HG02884 (cell line): ENCODE results near the gene TUBGCP6.

ENCODE experiments used
- ATAC-seq: cut with Tn5 transposase; IDR thresholded peaks from one replicate; pipeline ENCODE4 v1.9.1; 2021; ENCODE audit warnings: mild to moderate bottlenecking, moderate library complexity; ENCODE audit not compliant: unreplicated experiment

TUBGCP6 gene

GRCh38 chr22:50183141-50183971 lies 61.5 kb downstream of the TUBGCP6 start:
- ATAC-seq = no peak

GRCh38 chr22:50182176-50183081 lies 62.4 kb downstream of the TUBGCP6 start:
- no peak for ATAC-seq

DNA sequence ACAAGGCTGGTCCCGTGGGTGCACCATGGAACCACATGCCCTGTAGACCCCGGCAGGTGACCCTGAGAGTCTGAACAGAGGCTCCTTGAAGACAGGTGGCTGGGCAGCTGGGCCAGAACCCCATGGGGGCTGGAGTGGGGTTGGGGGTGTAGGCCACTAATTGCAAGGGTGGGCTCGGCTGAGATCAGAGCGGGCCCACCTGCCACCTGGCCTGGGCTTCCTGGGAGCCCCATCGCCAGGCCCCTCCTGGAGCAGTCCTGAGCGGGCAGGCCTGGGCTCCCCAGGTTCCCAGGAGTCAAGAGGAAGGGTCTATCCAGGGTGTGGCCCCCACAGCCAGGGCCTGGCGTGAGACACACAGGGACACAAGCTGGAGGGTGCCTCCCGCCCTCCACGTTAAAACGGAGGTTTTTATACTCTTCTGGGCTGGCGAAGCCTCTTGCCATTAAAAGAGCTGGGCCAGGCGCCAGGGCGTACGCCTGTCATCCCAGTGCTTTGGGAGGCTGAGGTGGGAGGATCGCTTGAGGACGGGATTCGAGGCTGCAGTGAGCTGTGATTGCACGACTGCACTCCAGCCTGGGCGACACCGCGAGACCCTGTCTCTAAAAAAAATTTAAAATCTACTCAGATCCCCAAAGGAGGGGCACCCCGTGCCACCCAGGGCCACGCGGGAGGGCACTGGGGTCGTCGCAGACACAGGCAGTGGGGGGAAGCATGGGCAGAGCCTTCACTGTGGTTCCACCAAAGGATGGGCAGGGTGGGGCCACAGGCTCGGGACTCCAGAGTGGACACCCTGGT lies 63.9 kb downstream of the TUBGCP6 start:
- no peak for ATAC-seq

- no peak for ATAC-seq
Observed at GRCh38 chr22:50179937-50180726, 64.7 kb downstream of the TUBGCP6 start.

GRCh38 chr22:50178871-50179869 lies 65.7 kb downstream of the TUBGCP6 start:
- no peak for ATAC-seq

DNA sequence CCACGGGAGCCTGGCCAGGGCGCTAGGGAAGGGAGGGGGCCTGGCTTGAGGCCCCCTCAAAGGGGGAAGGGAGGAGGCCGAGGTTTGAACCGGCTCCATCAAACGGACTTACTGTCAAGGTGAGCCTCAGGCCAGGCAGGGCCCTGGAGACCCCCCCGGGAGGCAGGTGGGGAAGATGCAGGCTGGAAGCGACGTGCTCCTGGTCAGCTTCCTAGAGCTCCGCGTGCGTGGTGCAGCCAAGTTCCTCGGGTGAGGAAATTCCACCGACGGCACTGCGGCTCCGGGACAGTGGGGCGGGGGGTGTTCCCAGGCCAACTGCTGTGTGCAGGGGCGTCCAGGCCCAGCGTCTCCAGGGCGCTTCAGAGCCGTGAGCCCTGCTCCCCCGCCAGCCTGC lies 66.4 kb downstream of the TUBGCP6 start:
- ATAC-seq = no peak

- no peak for ATAC-seq
Observed at GRCh38 chr22:50177537-50178470, 67.0 kb downstream of the TUBGCP6 start.

DNA sequence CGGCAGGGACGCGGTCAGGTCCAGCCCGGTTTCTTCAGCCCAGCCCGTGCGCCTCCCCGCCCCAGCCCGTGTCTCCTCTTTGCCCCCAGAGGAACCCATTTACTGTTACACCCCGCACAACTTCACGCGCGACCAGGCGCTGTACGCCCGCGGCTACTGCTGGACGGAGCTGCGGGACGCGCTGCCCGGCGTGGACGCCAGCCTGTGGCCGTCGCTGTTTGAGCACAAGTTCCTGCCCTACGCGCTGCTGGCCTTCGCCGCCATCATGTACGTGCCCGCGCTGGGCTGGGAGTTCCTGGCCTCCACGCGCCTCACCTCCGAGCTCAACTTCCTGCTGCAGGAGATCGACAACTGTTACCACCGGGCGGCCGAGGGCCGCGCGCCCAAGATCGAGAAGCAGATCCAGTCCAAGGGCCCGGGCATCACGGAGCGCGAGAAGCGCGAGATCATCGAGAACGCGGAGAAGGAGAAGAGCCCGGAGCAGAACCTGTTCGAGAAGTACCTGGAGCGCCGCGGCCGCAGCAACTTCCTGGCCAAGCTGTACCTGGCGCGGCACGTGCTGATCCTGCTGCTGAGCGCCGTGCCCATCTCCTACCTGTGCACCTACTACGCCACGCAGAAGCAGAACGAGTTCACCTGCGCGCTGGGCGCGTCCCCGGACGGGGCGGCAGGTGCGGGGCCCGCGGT lies 67.8 kb downstream of the TUBGCP6 start:
- ATAC-seq = no peak

- ATAC-seq = no peak
Observed at GRCh38 chr22:50175921-50176849, 68.6 kb downstream of the TUBGCP6 start.

- no peak for ATAC-seq
Observed at GRCh38 chr22:50175191-50175461, 69.7 kb downstream of the TUBGCP6 start.

- no peak for ATAC-seq
Observed at GRCh38 chr22:50174382-50175190, 70.2 kb downstream of the TUBGCP6 start.

DNA sequence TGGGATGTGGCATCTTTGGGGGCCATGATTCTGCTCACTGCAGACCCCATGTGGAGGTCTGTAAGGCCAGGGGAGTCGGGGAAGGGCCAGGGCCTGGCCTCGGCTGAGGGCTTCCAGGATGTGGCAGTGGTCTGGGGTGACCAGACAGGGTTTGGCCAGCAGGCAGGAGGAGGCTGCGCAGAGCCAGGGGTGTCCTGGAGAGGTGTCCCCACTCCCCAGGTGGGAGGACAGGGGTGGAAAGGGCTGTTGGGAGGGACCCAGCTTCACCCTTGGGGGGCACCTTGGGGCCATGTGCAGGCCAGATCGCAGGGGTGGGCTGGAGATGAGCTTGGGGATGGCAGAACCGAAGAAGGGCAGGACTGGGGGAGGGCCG lies 70.9 kb downstream of the TUBGCP6 start:
- ATAC-seq = no peak

DNA sequence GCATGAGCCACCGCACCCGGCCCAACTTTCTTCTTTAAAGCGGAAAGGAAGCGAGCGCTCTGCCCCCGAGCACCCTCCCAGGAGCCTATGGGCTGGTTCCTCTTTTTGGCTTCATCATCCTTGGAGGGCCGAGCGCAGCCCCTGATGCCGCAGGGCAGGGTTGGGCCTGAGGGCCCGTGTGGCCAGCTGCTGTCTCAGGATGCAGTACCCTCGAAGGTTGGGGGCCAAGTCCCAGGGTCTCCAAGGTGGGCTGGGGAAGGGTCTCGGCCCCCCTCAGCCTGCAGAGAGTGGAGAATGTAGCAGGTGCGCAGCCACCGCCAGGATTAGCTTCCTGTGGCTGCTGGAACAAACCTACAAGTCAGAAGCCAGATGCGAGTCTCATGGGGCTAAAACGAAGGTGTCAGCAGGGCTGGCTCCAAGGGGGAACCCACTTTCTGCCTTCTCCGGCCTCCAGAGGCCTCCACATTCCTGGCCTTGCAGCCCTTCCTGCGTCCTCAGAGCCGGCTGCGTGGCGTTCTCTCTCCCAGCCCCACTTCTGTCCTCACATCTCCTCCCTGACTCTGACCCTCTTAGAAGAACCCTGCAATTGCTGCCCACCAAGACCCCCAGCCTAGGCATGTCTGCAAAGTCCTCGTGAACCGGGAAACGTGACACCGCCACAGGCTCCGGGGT lies 71.4 kb downstream of the TUBGCP6 start:
- no peak for ATAC-seq

DNA sequence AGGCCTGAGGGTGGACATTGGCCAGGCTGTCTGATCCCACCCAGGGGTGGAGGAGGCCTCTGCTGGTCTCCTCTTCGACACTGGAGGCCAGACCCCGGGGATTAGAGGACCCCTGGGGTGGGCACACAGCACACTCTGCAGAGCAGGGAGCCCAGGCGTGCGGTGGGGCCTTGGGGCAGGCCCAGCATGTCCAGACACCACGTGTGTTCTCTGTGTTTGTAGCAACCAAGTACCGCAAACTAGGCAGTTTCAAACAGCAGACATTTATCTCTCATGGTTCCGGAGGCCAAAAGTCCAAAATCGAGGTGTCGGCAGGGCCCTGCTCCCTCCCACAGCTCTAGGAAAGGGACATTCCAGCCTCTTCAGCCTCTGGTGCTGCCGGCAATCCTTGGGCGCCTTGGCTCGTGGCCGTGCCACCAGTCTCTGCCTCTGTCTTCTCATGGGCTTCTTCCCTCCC lies 72.8 kb downstream of the TUBGCP6 start:
- ATAC-seq = no peak

DNA sequence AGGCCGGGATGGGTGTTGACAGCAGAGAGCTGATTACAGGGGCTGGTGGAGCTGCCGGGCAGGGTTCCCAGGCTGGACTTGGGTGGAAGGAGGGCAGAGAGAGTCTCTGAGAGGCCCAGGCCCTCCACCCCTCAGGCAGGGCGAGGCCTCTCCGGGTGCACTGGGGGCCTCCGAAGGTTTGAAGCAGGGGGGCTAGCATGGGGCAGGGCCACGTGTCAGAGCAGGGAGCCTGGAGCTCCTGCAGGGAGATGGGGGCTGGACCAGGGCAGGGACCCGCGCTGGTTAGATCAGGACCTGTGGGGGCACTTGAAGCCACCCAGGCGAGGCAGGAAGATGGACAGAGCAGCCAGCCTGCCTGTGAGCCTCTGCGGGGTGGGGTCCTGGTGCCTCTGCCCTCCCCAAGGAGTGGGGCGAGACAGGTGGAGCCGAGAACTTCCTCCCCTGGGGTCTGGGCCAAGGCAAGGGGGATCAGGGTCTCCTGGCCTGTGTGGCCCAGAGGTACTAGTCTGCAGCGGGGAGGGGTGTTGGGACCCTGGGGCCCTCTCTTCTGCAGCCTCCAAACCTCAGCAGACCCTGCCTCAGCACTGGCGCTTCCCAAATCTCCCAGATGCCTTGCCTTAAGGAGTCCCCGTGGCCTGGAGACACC lies 73.4 kb downstream of the TUBGCP6 start:
- ATAC-seq = no peak
